ENCODE results near the gene EFHC1. TPM values are rescaled to one million over a fixed set of nuclear protein-coding genes. Genes with fewer than 3 reads are reported as not detected.

EFHC1 gene
- total RNA-seq, 2 donors from 2014 or later: 11.5 to 17.4 TPM

- no peaks in the 10 kb centered on the region for H3K9me3 ChIP-seq
- ATAC-seq: peak; percentile 29
- no peak overlapping the region for H3K4me3 ChIP-seq
- TF ChIP-seq POLR2A (IDR thresholded peaks at IDR 0.05): no peak
- TF ChIP-seq CTCF (IDR thresholded peaks at IDR 0.05): peak; percentile 67 to 93 (median 84)
- no peak overlapping the region for H3K27ac ChIP-seq
- no peaks in the 10 kb centered on the region for H3K36me3 ChIP-seq (replicated peaks in 1 of 2; ENCODE audit: insufficient read depth in 1 of 2, low read depth in 2 of 2)
- intact Hi-C loops (cut with DNase I): loop anchor here (10.0 kb wide), 1 partner anchor 178 kb away; no protein-coding TSS in a partner anchor
- peaks cover 15% of the 10 kb centered on the region for H3K4me1 ChIP-seq
- 0% methylated on average over 1 of the region's 1 CpG for WGBS, 2 donors
- peak; percentile 21 to 60 (median 30) for DNase-seq
- H3K27me3 ChIP-seq: no peaks in the 10 kb centered on the region
These were observed 3.5 kb upstream of the EFHC1 start for GRCh38 chr6:52416629-52417151.

- no peak for ATAC-seq
- intact Hi-C loops (cut with DNase I): loop anchor here (10.0 kb wide), 1 partner anchor 177 kb away; no protein-coding TSS in a partner anchor
- DNase-seq: no peak
- H3K4me3 ChIP-seq: no peak overlapping the region
- no peak for TF ChIP-seq CTCF (IDR thresholded peaks at IDR 0.05)
- TF ChIP-seq POLR2A (IDR thresholded peaks at IDR 0.05): no peak
- no peaks in the 10 kb centered on the region for H3K36me3 ChIP-seq (replicated peaks in 1 of 2; ENCODE audit: insufficient read depth in 1 of 2, low read depth in 2 of 2)
- WGBS, 2 donors: 77 to 87% methylated on average over 5 of the region's 5 CpGs
- peaks cover 15% of the 10 kb centered on the region for H3K4me1 ChIP-seq
- no peak overlapping the region for H3K27ac ChIP-seq
- no peaks in the 10 kb centered on the region for H3K27me3 ChIP-seq
- H3K9me3 ChIP-seq: no peaks in the 10 kb centered on the region
These were observed 2.4 kb upstream of the EFHC1 start for GRCh38 chr6:52417675-52418111.

GRCh38 chr6:52418606-52419005, 1.5 kb upstream of the EFHC1 start:
- intact Hi-C loops (cut with DNase I): loop anchor here (10.0 kb wide), 1 partner anchor 176 kb away; no protein-coding TSS in a partner anchor
- H3K27me3 ChIP-seq: no peaks in the 10 kb centered on the region
- no peak for DNase-seq
- no peaks in the 10 kb centered on the region for H3K36me3 ChIP-seq (replicated peaks in 1 of 2; ENCODE audit: insufficient read depth in 1 of 2, low read depth in 2 of 2)
- no peak for ATAC-seq
- no peak overlapping the region for H3K4me3 ChIP-seq
- no peak overlapping the region for H3K27ac ChIP-seq
- WGBS, 2 donors: 69 to 78% methylated on average over 2 of the region's 2 CpGs
- peaks cover 15% of the 10 kb centered on the region for H3K4me1 ChIP-seq
- no peak for TF ChIP-seq CTCF (IDR thresholded peaks at IDR 0.05)
- TF ChIP-seq POLR2A (IDR thresholded peaks at IDR 0.05): no peak
- no peaks in the 10 kb centered on the region for H3K9me3 ChIP-seq

- H3K27ac ChIP-seq: peak overlapping the region in 3 of 4 donors; percentile 19 to 80 (median 80)
- peak in 3 of 4 donors; percentile 18 to 23 (median 18) for DNase-seq
- TF ChIP-seq POLR2A (IDR thresholded peaks at IDR 0.05) (no peak), CTCF (IDR thresholded peaks at IDR 0.05) (peak in 2 of 7 experiments; percentile 2 to 4)
- 5% methylated on average over 21 of the region's 21 CpGs for WGBS, 2 donors
- H3K36me3 ChIP-seq (replicated peaks in 1 of 2; ENCODE audit: insufficient read depth in 1 of 2, low read depth in 2 of 2): no peaks in the 10 kb centered on the region
- H3K9me3 ChIP-seq: no peaks in the 10 kb centered on the region
- peaks cover 15% of the 10 kb centered on the region for H3K4me1 ChIP-seq
- intact Hi-C loops (cut with DNase I): no loop called here
- H3K4me3 ChIP-seq: peak overlapping the region; percentile 18 to 45
- no peaks in the 10 kb centered on the region for H3K27me3 ChIP-seq
- peak; percentile 1 for ATAC-seq
These were observed 671 bp downstream of the EFHC1 start for GRCh38 chr6:52420668-52421358.
